ENCODE data around the gene MIER2. TPM values are rescaled to one million over a fixed set of nuclear protein-coding genes. Genes with fewer than 3 reads are reported as not detected.

MIER2 gene
- total and polyA plus RNA-seq, 10 of the 15 experiments (the other 5 are each of a cell fraction or from before 2014, with no cell fraction given), result 0.48 to 23.6 (median 12.1) TPM

DNA sequence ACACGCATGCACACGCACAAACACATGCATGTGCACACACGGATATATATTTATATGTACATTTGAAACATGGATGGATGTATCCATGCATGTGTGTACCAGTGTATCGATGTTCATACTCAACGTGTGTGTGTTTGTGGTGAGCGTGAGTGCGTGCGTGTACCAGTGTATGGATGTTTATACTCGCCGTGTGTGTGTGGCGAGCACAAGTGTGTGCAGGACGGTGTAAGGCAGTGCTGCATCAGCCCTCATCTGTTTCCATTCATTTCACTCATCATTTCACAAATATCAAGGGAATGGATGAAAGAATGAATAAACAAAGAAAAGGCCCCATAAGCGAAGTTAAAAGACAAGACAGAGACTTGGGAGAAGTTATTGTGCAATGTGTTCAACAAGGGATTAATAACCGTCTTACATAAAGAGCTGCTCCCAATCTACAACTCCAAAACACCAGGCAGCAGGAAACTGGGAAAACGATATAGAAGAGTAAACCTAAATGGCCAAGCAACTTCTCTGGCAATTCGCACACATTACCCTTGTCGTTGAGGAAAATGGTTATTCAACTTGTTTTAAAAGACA lies 21.7 kb upstream of the MIER2 start:
- ChIA-PET POLR2A (no interaction called here), RAD21 (ENCODE audit: unreplicated experiment) (no interaction called here), SMC1A (ENCODE audit: uncharacterized antibody, unreplicated experiment) (no interaction called here), CTCF (no interaction called here)
- FAIRE-seq, result no peak
- no peaks in the 10 kb centered on the region for H3K4me1 ChIP-seq (ENCODE audit: control insufficient read depth, insufficient read depth, low read length)
- DNase-seq (ENCODE audit: low read depth, low spot score), result no peak
- 61% methylated on average over 17 of the region's 17 CpGs for whole genome bisulfite sequencing (ENCODE audit: insufficient coverage, insufficient replicate concordance, low lambda C conversion rate, missing lambda C conversion rate)
- no peaks in the 10 kb centered on the region for H3K27me3 ChIP-seq (replicated peaks in 1 of 2; ENCODE audit: control insufficient read depth in 2 of 2, insufficient read depth in 2 of 2, low read length in 1 of 2)
- no peak overlapping the region for H3K4me3 ChIP-seq
- H3K27ac ChIP-seq (ENCODE audit: control insufficient read depth, insufficient read depth), result no peak overlapping the region
- H3K9me3 ChIP-seq (replicated peaks; ENCODE audit: control insufficient read depth, insufficient read depth, low read length), result no peaks in the 10 kb centered on the region
- no peak overlapping the region for H3K4me2 ChIP-seq (ENCODE audit: control insufficient read depth, insufficient read depth)
- intact Hi-C loops (cut with micrococcal nuclease; ENCODE audit: unreplicated experiment), result no loop called here
- no peaks in the 10 kb centered on the region for H4K20me1 ChIP-seq (ENCODE audit: control insufficient read depth, insufficient read depth)
- no peak for ATAC-seq
- no TSS peak for BruUV-seq (replicated peaks)
- H3K9ac ChIP-seq (ENCODE audit: control insufficient read depth, insufficient read depth, low read length), result no peak overlapping the region
- in situ Hi-C loops (cut with MboI), result no loop called here
- H3K36me3 ChIP-seq (ENCODE audit: control insufficient read depth in 2 of 2, insufficient read depth in 2 of 2, low read length in 1 of 2), result no peaks in the 10 kb centered on the region
- H3K79me2 ChIP-seq (ENCODE audit: control insufficient read depth, insufficient read depth, low read length), result no peaks in the 10 kb centered on the region
- no peak overlapping the region for H2AFZ ChIP-seq (ENCODE audit: control insufficient read depth, low read depth, low read length)
- TF ChIP-seq NR2C2 (IDR thresholded peaks at IDR 0.05; ENCODE audit: borderline replicate concordance, control insufficient read depth, insufficient read length, low read depth) (no peak), TCF12 (IDR thresholded peaks at IDR 0.05; ENCODE audit: low read depth, low read length) (no peak), MTA3 (IDR thresholded peaks at IDR 0.05; ENCODE audit: borderline replicate concordance, low read length) (no peak), MTA2 (IDR thresholded peaks at IDR 0.05; ENCODE audit: low read depth) (no peak), E2F8 (IDR thresholded peaks at IDR 0.05; ENCODE audit: low read depth, partially characterized antibody) (no peak), RFX5 (IDR thresholded peaks at IDR 0.05; ENCODE audit: low read depth, low read length) (no peak), ZBTB11 (CRISPR knock-in tag; IDR thresholded peaks at IDR 0.05) (no peak), SUZ12 (IDR thresholded peaks at IDR 0.05; ENCODE audit: unreplicated experiment) (no peak), ZBTB4 (CRISPR knock-in tag; IDR thresholded peaks at IDR 0.05) (no peak), IRF4 (IDR thresholded peaks at IDR 0.05; ENCODE audit: low read depth, low read length) (no peak), SREBF2 (IDR thresholded peaks at IDR 0.05; ENCODE audit: low read length) (no peak)
- TF ChIP-seq, protein P1, sequence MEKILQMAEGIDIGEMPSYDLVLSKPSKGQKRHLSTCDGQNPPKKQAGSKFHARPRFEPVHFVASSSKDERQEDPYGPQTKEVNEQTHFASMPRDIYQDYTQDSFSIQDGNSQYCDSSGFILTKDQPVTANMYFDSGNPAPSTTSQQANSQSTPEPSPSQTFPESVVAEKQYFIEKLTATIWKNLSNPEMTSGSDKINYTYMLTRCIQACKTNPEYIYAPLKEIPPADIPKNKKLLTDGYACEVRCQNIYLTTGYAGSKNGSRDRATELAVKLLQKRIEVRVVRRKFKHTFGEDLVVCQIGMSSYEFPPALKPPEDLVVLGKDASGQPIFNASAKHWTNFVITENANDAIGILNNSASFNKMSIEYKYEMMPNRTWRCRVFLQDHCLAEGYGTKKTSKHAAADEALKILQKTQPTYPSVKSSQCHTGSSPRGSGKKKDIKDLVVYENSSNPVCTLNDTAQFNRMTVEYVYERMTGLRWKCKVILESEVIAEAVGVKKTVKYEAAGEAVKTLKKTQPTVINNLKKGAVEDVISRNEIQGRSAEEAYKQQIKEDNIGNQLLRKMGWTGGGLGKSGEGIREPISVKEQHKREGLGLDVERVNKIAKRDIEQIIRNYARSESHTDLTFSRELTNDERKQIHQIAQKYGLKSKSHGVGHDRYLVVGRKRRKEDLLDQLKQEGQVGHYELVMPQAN (conservative IDR thresholded peaks at IDR 0.05), result no peak

All from GM12878 (cell line).